ENCODE data around the gene RBBP6.

Gene RBBP6

DNA sequence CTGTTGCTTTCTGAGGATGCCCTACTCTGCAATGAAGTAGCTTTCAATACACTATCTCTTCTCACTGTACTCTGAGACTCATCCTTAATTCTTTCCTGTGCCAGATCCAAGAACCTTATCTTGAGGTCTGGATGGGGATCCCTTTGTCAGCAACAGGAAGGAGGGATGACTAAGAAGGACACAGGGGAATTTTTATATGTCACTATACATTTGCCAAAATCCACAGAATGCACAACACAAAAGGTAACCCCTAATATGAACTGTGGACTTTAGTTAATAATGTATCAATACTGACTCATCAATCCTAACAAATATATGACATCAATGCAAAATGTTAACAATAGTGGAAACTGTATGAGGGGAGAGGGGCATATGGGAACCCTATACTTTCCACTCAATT lies 4.7 kb upstream of the RBBP6 start:
- DNase-seq (ENCODE audit: low read depth): no peak
- no peak overlapping the region for H3K4me3 ChIP-seq (ENCODE audit: low read length)
- TF ChIP-seq, protein P1, sequence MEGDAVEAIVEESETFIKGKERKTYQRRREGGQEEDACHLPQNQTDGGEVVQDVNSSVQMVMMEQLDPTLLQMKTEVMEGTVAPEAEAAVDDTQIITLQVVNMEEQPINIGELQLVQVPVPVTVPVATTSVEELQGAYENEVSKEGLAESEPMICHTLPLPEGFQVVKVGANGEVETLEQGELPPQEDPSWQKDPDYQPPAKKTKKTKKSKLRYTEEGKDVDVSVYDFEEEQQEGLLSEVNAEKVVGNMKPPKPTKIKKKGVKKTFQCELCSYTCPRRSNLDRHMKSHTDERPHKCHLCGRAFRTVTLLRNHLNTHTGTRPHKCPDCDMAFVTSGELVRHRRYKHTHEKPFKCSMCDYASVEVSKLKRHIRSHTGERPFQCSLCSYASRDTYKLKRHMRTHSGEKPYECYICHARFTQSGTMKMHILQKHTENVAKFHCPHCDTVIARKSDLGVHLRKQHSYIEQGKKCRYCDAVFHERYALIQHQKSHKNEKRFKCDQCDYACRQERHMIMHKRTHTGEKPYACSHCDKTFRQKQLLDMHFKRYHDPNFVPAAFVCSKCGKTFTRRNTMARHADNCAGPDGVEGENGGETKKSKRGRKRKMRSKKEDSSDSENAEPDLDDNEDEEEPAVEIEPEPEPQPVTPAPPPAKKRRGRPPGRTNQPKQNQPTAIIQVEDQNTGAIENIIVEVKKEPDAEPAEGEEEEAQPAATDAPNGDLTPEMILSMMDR (IDR thresholded peaks at IDR 0.05; ENCODE audit: insufficient read depth, low read depth, low read length, missing control alignments): no peak

DNA sequence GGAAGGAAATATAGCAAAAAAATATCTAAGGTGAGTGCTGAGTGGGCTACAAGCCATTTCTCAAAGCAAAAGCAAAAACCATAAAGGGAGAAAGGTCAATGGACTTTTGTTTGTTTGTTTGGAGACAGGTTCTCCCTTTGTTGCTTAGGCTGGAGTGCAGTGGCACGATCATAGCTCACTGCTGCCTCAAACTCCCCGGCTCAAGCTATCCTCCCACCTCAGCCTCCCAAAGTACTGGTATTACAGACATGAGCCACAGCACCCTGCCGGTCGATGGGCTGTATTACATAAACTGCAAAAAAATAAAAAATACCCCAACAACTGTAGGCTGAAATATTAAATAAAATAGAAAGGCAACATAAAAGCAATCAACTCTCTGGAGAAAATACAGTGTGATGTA lies 3.5 kb upstream of the RBBP6 start:
- TF ChIP-seq, protein P1 (IDR thresholded peaks at IDR 0.05; ENCODE audit: insufficient read depth, low read depth, low read length, missing control alignments): no peak
- H3K4me3 ChIP-seq (ENCODE audit: low read length): no peak overlapping the region
- DNase-seq (ENCODE audit: low read depth): no peak

DNA sequence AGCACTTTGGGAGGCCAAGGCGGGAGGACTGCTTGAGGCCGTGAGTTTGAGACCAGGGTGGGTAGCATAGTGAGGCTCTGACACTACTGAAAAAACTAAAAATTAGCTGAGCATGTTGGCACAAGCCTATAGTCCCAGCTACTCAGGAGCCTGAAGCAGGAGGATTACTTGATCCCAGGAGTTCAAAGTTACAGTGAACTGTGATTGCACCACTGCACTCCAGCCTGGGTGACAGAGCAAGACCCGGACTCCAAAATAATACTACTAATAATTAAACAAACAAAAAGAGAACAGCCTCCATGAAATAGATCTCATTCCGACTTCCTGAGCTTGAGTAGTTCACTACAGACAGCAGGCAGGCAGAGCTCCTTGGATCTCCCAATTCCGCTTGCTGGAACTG lies 2.7 kb upstream of the RBBP6 start:
- TF ChIP-seq, protein P1 (IDR thresholded peaks at IDR 0.05; ENCODE audit: insufficient read depth, low read depth, low read length, missing control alignments): no peak
- no peak overlapping the region for H3K4me3 ChIP-seq (ENCODE audit: low read length)
- DNase-seq (ENCODE audit: low read depth): no peak

DNA sequence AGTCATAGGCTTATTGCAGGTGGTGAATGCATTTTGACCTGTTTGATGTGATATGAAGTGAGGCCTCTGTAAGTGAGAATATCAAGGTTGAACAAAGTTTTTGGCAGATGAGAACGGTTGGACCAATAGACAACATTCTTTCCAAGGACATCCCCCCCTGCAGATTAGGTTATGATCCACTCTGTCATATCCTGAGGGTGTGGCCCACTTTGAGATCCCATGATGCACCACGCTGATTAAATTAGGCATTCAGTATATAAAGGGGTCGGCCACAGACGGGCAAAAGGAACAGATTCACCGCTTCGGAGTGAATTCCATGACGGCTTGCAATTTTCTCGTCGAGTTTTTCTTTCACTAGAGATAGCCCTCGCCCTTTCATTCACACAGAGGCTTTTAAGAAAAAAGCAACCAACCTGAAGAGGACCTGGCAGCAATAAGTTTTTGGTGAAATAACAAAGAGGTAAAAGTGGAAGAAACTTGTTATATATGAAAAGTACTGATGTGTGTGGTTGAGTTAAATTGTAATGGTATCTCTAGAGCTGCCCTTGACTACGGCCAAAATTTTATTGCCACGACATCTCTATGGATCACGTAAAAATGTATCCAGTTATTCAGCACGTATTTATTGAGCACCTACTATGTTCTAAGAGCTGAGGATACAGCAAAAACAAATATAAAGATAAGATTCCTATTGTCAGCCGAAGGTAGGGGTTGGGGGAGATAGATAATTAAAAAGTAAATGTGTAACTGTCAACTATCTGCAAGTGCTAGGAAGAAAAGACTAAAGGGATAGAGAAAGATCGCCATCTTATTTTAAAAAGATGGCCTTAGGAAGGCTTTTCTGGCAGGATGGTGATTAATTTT lies 1.7 kb upstream of the RBBP6 start:
- TF ChIP-seq, protein P1 (IDR thresholded peaks at IDR 0.05; ENCODE audit: insufficient read depth, low read depth, low read length, missing control alignments): no peak
- H3K4me3 ChIP-seq (ENCODE audit: low read length): no peak overlapping the region
- no peak for DNase-seq (ENCODE audit: low read depth)

DNA sequence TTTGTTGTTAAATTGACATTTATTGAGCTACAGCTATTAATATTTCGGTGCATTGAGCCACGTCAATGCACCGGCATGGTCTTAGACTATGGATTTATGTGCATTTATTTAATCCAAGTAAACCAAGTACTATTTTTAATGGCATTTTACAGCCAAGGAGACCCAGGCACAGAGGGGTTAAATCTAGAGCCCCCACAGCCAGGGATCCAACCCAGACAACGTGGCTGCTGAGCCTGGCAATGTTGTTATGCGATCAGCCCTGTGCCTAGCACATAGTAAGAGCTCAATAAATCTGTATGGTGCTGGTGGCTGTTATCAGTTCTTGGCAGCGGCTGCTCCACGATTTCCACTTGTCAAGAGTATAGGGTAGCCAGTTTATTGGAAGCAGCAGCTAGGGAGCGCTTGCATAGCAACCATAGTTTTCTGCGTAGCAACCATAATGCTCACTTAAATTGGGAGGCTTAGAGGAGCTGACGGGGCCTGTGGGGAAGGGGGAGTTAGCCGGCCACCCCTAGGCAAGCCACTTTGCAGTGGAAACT lies 541 bp upstream of the RBBP6 start:
- H3K4me3 ChIP-seq (ENCODE audit: low read length): peak overlapping the region; percentile 75
- TF ChIP-seq, protein P1 (IDR thresholded peaks at IDR 0.05; ENCODE audit: insufficient read depth, low read depth, low read length, missing control alignments): no peak
- no peak for DNase-seq (ENCODE audit: low read depth)

DNA sequence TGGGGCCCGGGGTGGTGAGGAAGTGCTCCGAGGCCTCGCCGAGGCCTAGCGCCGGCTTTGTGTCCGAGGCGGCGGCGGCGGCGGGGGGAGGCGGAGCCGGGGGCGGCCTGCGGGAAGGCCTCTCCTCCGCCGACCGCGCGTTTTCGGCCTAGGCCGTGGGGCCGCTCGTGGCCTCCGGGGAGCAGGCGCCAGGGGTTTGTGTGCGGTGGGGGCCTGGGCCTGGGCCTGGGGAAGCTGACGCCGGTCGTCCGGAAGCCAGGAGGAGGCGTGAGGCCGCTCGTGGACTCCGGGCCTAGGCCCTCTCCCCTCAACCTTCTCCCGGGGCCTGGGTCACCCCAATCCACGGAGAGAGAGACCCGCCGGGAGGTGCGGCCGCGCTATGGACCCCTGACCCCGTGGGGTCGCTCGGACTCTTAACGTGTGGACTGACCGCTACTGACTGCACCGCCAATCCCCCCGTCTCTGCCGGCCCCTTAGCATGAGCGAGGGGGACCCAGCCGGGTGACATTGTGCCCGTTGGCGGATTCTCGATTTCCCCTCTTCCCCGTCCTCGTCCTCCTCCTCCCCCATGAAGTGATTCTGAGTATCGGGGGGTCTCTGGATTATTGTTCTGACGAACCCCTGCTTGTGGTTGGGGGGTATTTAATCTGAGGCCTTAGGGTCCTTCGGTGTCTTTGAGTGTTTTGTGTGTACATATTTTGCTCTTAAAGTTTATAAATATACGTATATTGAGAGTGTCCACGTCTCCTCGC lies 660 bp downstream of the RBBP6 start:
- peak overlapping the region; percentile 86 for H3K4me3 ChIP-seq (ENCODE audit: low read length)
- TF ChIP-seq, protein P1 (IDR thresholded peaks at IDR 0.05; ENCODE audit: insufficient read depth, low read depth, low read length, missing control alignments): no peak
- peak; percentile 54 for DNase-seq (ENCODE audit: low read depth)

Measured in epithelial cell of esophagus (primary cell).